AG10803 (cell line): ENCODE results near the gene DPH6.
A peak's percentile ranks its signal among the peaks of the same experiment; 100 is the strongest.

Experiments used
- DNase-seq: peaks from one replicate; pipeline ENCODE4 v3.0.0; 2010; ENCODE audit warnings: low read depth
- H3K4me3 ChIP-seq: 2 replicates; pipeline ENCODE4 v1.5.1; 2011; ENCODE audit warnings: mild to moderate bottlenecking, low read length, control low read depth
- CTCF ChIP-seq: conservative IDR thresholded peaks from 2 replicates; pipeline ENCODE4 v1.5.1; 2011; ENCODE audit warnings: mild to moderate bottlenecking, low read length, control low read depth, inconsistent platforms

The DPH6 gene

GRCh38 chr15:35545316-35545823, 595 bp downstream of the DPH6 start:
- TF ChIP-seq CTCF = no peak
- peak overlapping the region; percentile 78 for H3K4me3 ChIP-seq
- peak; percentile 73 for DNase-seq

DNA sequence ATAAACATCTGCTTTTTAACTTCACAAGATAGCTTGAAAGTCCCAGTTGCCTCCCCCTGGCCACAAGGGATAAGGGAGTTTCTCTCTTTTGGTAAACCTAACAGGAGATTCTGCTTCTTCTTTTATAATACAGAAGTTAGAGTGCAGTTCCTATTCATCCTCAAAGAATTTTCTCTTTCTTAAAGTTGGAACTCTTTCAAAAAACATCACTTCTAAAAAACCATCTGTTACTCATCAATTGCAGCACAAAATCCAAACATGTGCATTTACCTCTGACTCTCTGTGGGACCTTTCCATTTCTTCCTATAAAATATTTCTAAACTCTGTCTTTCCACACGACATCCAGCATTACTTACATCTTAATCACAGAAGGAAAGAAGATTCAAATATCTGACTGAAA, 5.1 kb downstream of the DPH6 start:
- peak; percentile 82 for DNase-seq

DNA sequence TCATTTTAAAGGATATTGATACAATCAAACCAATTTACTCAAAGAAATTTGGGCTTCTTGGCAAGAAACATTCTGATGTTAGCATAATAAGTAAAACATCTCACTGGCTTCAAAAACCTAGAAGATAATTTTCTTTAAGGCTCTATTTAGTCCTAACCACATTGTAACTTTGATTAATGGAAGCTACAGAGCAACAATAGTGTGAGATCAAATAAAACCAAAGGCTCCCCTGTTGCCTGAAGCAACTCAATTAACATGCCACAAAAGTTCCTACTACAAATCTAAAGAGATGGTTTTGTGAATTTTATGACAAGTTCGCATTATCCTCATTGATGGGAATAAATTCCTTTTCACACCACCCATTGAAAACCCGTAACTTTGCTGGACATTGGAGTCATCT, 5.9 kb downstream of the DPH6 start:
- peak; percentile 36 for DNase-seq
- no peak overlapping the region for H3K4me3 ChIP-seq
- no peak for TF ChIP-seq CTCF

More for the DNA sequence above, 5.1 kb downstream of the DPH6 start:
- H3K4me3 ChIP-seq = no peak overlapping the region
- TF ChIP-seq CTCF = peak; percentile 16; the same call in 1 of the 2 replicates

DNA sequence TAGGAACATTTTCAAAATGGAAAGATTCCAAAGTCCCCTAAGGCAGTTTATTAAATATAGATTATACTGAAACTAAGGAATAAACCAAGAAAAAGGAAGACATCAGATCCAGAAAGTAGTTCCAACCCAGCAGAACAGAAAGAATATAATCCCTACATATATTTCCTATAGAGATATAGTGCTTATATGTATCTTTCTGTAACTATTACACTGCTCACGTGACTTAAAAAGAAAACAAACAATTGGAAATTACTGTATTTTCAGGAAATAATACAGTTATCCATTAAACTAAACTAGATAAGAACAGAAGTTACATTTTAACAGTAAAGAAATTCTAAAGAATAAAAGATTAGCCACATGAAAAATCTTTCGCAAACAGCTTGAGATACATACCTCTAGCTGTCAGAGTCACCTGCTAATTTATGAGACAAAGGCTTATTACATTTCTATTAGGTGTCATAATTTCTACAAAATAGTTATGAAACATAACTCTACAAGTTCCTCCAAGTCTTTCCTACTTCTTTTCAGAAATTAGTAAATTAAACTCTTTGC, 10.5 kb downstream of the DPH6 start:
- DNase-seq = no peak
- H3K4me3 ChIP-seq = no peak overlapping the region
- no peak for TF ChIP-seq CTCF

- peak; percentile 66 for DNase-seq
- TF ChIP-seq CTCF = no peak
- no peak overlapping the region for H3K4me3 ChIP-seq
These were observed 12.5 kb downstream of the DPH6 start for GRCh38 chr15:35533130-35534110.

GRCh38 chr15:35530698-35531097, 15.3 kb downstream of the DPH6 start:
- TF ChIP-seq CTCF = no peak
- no peak overlapping the region for H3K4me3 ChIP-seq
- no peak for DNase-seq

DNA sequence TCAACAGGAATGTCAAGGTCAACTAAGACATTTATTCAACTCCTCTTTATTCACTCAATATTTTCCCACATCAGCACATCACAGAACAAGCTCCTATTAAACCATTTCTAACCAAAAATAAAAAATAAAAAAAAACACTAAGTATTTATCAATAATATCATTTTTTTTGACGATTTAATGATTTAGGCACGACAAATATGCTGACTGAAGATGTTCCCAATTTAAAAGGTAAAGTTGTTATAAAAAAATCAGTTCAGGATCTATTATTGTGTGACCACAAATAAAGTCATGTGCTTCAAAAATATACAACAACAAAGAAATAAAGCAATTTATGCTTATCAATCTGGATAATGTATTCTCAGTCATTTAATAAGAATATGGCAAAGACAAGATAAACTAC, 16.2 kb downstream of the DPH6 start:
- TF ChIP-seq CTCF = no peak
- H3K4me3 ChIP-seq = no peak overlapping the region
- no peak for DNase-seq
